ENCODE data around the gene CD22.

DNA sequence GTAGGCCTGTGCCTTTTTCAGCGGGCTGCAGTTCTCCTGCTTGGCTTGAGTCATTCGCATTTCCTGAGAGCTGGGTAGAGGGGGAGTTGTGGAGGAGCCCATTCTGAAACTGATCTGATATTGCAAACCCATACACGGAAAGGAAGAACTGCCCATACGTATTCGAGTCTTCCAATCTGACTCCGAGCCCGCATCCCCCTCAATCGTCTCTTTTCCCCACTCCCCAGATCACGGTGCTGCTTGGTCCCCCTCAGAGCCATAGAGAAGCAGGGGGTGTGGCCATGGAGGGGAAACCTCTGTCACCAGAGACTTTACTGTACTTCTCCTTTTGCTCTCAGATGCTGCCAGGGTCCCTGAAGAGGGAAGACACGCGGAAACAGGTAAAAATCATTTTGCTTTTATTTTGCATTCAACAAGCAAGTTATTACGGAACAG lies at the start of gene CD22:
- TF ChIP-seq, protein P1, sequence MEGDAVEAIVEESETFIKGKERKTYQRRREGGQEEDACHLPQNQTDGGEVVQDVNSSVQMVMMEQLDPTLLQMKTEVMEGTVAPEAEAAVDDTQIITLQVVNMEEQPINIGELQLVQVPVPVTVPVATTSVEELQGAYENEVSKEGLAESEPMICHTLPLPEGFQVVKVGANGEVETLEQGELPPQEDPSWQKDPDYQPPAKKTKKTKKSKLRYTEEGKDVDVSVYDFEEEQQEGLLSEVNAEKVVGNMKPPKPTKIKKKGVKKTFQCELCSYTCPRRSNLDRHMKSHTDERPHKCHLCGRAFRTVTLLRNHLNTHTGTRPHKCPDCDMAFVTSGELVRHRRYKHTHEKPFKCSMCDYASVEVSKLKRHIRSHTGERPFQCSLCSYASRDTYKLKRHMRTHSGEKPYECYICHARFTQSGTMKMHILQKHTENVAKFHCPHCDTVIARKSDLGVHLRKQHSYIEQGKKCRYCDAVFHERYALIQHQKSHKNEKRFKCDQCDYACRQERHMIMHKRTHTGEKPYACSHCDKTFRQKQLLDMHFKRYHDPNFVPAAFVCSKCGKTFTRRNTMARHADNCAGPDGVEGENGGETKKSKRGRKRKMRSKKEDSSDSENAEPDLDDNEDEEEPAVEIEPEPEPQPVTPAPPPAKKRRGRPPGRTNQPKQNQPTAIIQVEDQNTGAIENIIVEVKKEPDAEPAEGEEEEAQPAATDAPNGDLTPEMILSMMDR (IDR thresholded peaks at IDR 0.05) = no peak
- no peak for TF ChIP-seq POLR2AphosphoS5 (IDR thresholded peaks at IDR 0.05)

Data from suprapubic skin (tissue), 3 donors.